SH-SY5Y (cell line): ENCODE measurements around the gene PTPN14.

Experiments used
- GATA2 ChIP-seq: IDR thresholded peaks from 2 replicates; pipeline ENCODE4 v1.6.1; 2011; ENCODE audit warnings: mild to moderate bottlenecking, low read depth, low read length
- GATA3 ChIP-seq: IDR thresholded peaks from 2 replicates; pipeline ENCODE4 v1.6.1; 2011; ENCODE audit warnings: low read depth, mild to moderate bottlenecking, low read length, moderate library complexity

DNA sequence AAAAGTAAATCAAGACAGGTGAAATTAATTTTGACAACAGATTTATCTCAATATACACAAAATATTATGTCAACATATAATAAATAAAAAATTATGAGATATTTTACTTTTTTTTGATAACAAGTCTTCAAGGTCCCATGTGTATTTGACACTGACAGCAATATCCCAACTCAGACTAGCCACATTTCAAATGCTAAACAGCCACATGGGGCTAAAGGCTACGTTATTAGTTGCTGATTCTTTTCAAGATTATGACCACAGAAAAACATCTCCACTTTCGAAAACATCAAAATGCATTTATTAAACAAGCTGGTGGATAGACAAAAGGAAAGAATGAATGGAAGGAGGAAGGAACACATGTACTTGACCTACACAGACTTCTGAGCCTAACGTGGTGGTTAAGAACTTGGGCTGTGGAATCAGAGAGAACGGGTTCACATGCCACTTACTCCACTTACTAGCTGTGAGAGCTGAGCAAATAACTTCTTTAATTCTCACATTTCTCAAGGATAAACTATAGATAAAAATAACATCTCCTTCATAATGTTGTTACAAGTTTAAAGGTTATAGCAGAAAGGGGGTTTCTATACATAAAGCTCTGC is 13.4 kb downstream of the PTPN14 start:
- TF ChIP-seq GATA2 (no peak), GATA3 (no peak)
